GM23338 (cell line): ENCODE results near the gene FAT1.

Experiments
- CTCF ChIP-seq, 2 experiments: fragments of 200-600 bp in 1 of 2; sonication (generic) in 1 of 2; conservative IDR thresholded peaks; 2 replicates each; pipeline versions ENCODE4 v1.5.1 to v1.6.1; 2016 to 2017; ENCODE audit warnings: antibody characterized with exemption in 2 of 2, low read depth in 2 of 2, mild to moderate bottlenecking in 2 of 2, moderate library complexity in 1 of 2
- EZH2 ChIP-seq: fragments of 200-600 bp; sonication (generic); IDR thresholded peaks from one replicate; pipeline ENCODE4 v1.8.0; 2017; ENCODE audit warnings: antibody characterized with exemption, mild to moderate bottlenecking, low read depth; ENCODE audit not compliant: unreplicated experiment
- EZH2phosphoT487 ChIP-seq: fragments of 200-600 bp; sonication (generic); IDR thresholded peaks from one replicate; pipeline ENCODE4 v1.8.1; 2018; ENCODE audit warnings: antibody characterized with exemption; ENCODE audit not compliant: unreplicated experiment
- POLR2AphosphoS5 ChIP-seq: IDR thresholded peaks from 2 replicates; pipeline ENCODE4 v1.6.1; 2016; ENCODE audit warnings: antibody characterized with exemption, low read depth
- REST ChIP-seq: IDR thresholded peaks from one replicate; pipeline ENCODE4 v1.6.1; 2018; ENCODE audit warnings: antibody characterized with exemption; ENCODE audit not compliant: unreplicated experiment

GRCh38 chr4:186569533-186570192 is 154.0 kb downstream of the FAT1 start:
- TF ChIP-seq EZH2 (no peak), CTCF (conservative IDR thresholded peaks at IDR 0.05; ENCODE audit: low read depth in 2 of 2) (no peak), REST (no peak), EZH2phosphoT487 (no peak), POLR2AphosphoS5 (no peak)
